K562 treated with DMSO at 1 percent for 4 hours (cell line): ENCODE data around the gene MECP2. TPM values are rescaled to one million over a fixed set of nuclear protein-coding genes. Genes with fewer than 3 reads are reported as not detected.

Source experiments
- total RNA-seq: library from RNA; unstranded; fragments of 300-600 nt; gene quantifications from 2 replicates; pipeline ENCODE4 v1.2.3, GENCODE V29; 2022; ENCODE audit not compliant: insufficient read depth

Gene MECP2
- total RNA-seq, result 30.0 and 30.4 TPM in 2 replicates

DNA sequence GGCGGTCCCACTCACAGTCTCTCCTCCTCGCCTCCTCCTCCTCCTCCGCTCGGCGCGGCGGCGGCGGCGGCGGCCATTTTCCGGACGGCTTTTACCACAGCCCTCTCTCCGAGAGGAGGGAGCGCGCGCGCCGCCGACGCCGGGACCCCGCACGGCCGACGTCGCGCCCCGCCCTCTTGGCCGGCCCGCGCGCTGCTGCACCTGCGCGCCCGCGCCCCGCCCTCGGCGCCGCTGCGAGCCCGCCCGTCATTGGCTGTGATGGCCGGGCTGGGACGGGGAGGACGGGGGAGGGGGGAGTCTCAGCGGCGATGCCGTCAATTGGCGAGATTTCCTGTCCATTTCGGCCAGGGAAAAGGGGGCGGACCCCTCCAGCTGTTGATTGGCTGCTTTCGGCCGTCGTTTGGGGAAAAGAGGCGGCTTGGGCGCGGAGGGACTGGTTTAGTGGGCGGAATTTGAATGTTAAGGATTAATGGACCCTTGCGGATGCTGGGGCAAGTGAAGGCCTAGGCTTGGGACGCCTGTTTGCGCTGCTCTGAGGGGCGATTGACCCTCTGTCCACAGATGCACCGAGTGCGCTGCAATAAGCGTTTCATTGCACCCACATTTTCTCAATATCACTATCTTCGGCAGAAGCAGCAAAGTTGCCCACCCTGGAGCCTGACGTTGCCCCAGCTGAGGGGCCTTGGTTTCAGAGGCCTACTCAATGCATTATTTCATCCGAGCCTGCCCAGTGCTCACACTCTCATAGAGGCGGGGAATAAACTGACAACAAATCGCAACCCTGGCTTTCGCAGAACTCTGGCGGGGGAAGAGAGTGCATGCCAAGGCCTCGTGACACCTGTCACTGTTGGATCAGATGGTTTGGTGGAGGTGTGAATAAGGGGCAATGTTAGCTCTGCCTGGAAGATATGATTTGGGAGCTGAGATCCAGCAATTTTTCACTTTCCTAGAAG is at the start of gene MECP2:
TSS of gene MECP2 (minus strand) at position 129 of the 953 bp plus-strand sequence.

DNA sequence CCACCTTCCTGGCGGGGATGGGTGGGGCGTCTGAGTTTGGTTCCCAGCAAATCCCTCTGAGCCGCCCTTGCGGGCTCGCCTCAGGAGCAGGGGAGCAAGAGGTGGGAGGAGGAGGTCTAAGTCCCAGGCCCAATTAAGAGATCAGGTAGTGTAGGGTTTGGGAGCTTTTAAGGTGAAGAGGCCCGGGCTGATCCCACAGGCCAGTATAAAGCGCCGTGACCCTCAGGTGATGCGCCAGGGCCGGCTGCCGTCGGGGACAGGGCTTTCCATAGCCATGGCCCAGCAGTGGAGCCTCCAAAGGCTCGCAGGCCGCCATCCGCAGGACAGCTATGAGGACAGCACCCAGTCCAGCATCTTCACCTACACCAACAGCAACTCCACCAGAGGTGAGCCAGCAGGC is 46.5 kb upstream of the MECP2 start, which contains the start of gene OPN1LW:
TSS of gene OPN1LW (plus strand) at position 234 of the 400 bp plus-strand sequence. CDS start at position 275, 41 bp downstream.

DNA sequence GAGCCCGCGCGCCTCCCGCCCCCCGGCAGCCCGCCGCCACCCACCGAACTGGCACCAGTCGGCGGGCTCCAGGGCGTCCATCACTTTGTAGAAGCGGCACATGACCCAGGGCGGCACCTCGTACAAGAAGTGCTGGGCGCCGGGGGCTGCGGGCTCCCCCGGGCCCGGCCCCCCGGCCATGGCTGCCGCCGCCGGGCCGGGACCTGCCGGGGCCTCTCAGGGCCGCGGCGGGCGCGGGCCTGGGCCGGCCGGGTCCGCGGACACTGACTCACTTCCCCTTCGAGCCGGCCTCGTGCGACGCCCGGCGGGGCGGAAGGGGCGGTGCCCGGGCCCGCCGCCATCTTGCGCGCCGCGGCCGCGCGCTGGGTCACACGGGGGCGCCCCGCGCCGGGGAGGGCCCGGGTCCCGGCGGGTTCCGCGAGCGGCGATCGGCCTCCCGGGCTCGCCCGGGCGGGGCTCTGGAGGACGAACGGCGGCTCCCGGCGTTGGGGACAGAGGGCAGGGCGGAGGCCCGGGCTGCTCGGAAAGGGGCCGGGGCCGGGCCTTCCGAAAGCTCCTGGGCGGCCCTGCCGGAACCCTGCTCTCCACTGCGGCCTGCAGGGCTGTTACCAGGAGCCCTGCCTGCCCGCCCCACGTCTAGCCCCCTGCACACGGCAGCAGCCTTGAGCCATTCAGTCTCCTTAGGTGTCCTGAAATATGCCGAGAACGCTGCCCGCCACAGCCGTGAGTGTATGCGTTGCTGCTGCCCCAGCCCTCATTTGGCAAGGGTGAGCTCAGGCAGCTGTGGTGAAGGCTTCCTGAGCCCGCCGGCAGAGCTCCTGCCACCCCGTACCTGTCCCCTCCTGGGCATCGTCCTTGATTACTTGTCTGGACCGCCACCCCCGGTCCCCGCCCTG is 77.6 kb downstream of the MECP2 start, which contains the start of gene IRAK1:
TSS of gene IRAK1 (minus strand) at position 270 of the 896 bp plus-strand sequence. CDS start at position 180, 90 bp downstream.

DNA sequence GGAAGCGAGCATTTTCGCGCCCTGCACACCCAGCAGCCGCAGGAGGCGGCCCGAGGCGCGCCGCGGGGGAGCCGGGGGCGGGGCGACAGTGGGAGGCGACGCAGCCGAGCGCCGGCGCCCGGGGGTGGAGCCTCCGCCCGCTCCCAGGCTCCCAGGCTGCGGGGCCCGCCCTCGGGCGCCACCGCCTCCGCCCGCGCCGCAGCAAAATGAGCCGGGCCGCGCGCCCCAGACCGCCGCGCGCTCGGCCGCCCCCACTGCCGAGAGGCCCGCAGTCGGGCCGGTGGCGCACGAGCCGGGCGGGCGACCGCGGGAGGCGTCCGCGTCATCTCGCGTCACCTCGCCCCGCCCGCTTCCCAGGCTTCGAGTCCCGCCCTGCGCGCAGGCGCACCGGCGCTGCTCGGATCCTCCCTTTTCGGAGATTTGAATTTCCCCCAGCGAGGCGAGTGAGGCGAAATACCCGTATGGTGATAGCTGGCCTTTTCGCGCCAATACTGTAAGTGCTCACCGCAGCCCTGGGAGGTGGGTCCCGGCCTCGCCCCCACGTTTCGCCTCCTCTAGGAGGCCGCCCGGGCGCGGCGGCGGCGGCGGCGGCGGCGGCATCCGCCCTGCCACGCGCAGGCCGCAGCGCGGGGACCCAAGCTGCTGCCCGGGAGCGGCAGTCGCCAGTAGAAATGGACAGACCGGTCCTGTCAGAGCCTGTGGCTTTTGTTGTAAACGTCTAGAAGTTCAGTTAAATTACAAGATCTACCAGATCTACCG is 125.0 kb downstream of the MECP2 start, which contains the start of gene TMEM187:
TSS of gene TMEM187 (plus strand) at position 387 of the 759 bp plus-strand sequence. CDS start 9,309 bp downstream, outside the sequence.

Other genes starting within 250 kb of the MECP2 start
- 1.4 TPM in 1 of 2 replicates, not detected in the other for gene L1CAM, start 211.5 kb downstream of the MECP2 start, total RNA-seq
- 1.2 TPM in 1 of 2 replicates, not detected in the other for gene AVPR2, start 193.0 kb downstream of the MECP2 start, total RNA-seq
- gene ARHGAP4, start 171.5 kb downstream of the MECP2 start, total RNA-seq, result 149 and 176 TPM in 2 replicates
- gene NAA10, start 162.7 kb downstream of the MECP2 start, total RNA-seq, result 124 and 134 TPM in 2 replicates
- gene RENBP, start 153.1 kb downstream of the MECP2 start, total RNA-seq, result 46.8 and 64.1 TPM in 2 replicates
- 42.3 and 61.1 TPM in 2 replicates for gene HCFC1, start 125.9 kb downstream of the MECP2 start, total RNA-seq
- gene TMEM187, start 125.0 kb downstream of the MECP2 start, total RNA-seq, result 9.9 and 12.7 TPM in 2 replicates
- 197 and 199 TPM in 2 replicates for gene IRAK1, start 77.8 kb downstream of the MECP2 start, total RNA-seq
- gene OPN1LW, start 46.5 kb upstream of the MECP2 start, total RNA-seq, result not detected in 2 replicates
- not detected in 2 replicates for gene OPN1MW, start 84.9 kb upstream of the MECP2 start, total RNA-seq
- gene OPN1MW2, start 122.0 kb upstream of the MECP2 start, total RNA-seq, result not detected in 2 replicates
- gene OPN1MW3, start 159.9 kb upstream of the MECP2 start, total RNA-seq, result not detected in 2 replicates
- not detected in 2 replicates for gene TEX28, start 197.4 kb upstream of the MECP2 start, total RNA-seq
- gene TKTL1, start 198.1 kb upstream of the MECP2 start, total RNA-seq, result 1.2 and 2.2 TPM in 2 replicates